SU-DHL-6 (cell line): Measurements from ENCODE around the gene NDUFAF7.

ENCODE experiments used
- CTCF ChIP-seq: fragments of 200-600 bp; sonication (generic); IDR thresholded peaks from one replicate; pipeline ENCODE4 v1.5.1; 2017; ENCODE audit warnings: antibody characterized with exemption, mild to moderate bottlenecking, low read length, moderate library complexity; ENCODE audit not compliant: insufficient read depth, poor library complexity, severe bottlenecking
- EZH2phosphoT487 ChIP-seq: fragments of 200-600 bp; sonication (generic), shearing (Covaris generic); conservative IDR thresholded peaks from 2 replicates; pipeline ENCODE4 v1.6.1; 2018; ENCODE audit warnings: mild to moderate bottlenecking, antibody characterized with exemption, low read length, moderate library complexity, mixed read lengths

GRCh38 chr2:37219046-37219445, 12.4 kb upstream of the NDUFAF7 start:
- no peak for TF ChIP-seq CTCF
- no peak for TF ChIP-seq EZH2phosphoT487
